Measurements from ENCODE around the gene IL1A. TPM values are rescaled to one million over a fixed set of nuclear protein-coding genes. Genes with fewer than 3 reads are reported as not detected.
A peak's percentile ranks its signal among the peaks of the same experiment; 100 is the strongest.

The IL1A gene
- total and polyA plus RNA-seq, 9 of the 15 experiments (the other 6 are each of a cell fraction or from before 2014, with no cell fraction given), result 0.03 to 0.27 (median 0.14) TPM; not detected in 2

- TF ChIP-seq POLR2G (IDR thresholded peaks at IDR 0.05; ENCODE audit: low read depth, low read length), result peak; percentile 93
- TF ChIP-seq TOE1 (IDR thresholded peaks at IDR 0.05; ENCODE audit: borderline replicate concordance), result 0 out of 2 replicates have a peak, but pooled peaks have one; percentile 62
- peak; percentile 44; the same call in 1 of the 2 replicates for TF ChIP-seq TOE1 (CRISPR knock-in tag; IDR thresholded peaks at IDR 0.05; ENCODE audit: borderline replicate concordance, low read depth)
- TF ChIP-seq ATF2 (CRISPR knock-in tag; IDR thresholded peaks at IDR 0.05), result no peak
- no peak for TF ChIP-seq SETDB1 (IDR thresholded peaks at IDR 0.05; ENCODE audit: low read length)
- TF ChIP-seq JUND (IDR thresholded peaks at IDR 0.05; ENCODE audit: borderline replicate concordance, low read depth, low read length), result no peak
- TF ChIP-seq JUND (tag; IDR thresholded peaks at IDR 0.05; ENCODE audit: borderline replicate concordance, low read depth, low read length), result no peak; the same call in 2 of the 3 replicates
- peak; percentile 93 for TF ChIP-seq MAX (CRISPR knock-in tag; IDR thresholded peaks at IDR 0.05)
- TF ChIP-seq MCM7 (IDR thresholded peaks at IDR 0.05), result no peak
- TF ChIP-seq NBN (IDR thresholded peaks at IDR 0.05; ENCODE audit: low read depth), result no peak
- peak; percentile 97 for TF ChIP-seq RBM25 (IDR thresholded peaks at IDR 0.05; ENCODE audit: low read depth, low read length, severe bottlenecking)
- TF ChIP-seq L3MBTL2 (IDR thresholded peaks at IDR 0.05), result peak; percentile 80
- no peak for TF ChIP-seq IRF9 (tag; IDR thresholded peaks at IDR 0.05)
- peak; percentile 74 for TF ChIP-seq KAT7 (CRISPR knock-in tag; IDR thresholded peaks at IDR 0.05; ENCODE audit: borderline replicate concordance)
- no peak for TF ChIP-seq ZNF217 (CRISPR knock-in tag; IDR thresholded peaks at IDR 0.05)
- TF ChIP-seq POLR2A (conservative IDR thresholded peaks at IDR 0.05), result peak; percentile 83
- TF ChIP-seq ZNF431 (CRISPR knock-in tag; IDR thresholded peaks at IDR 0.05), result no peak; the same call in 1 of the 2 replicates
These were observed 19.9 kb downstream of the IL1A start, which contains the start of gene CKAP2L (continued) for GRCh38 chr2:112764071-112765044.

All from K562 (cell line).